HuH-7 (cell line): ENCODE results near the gene ATP6AP1.
"Not testable (repeated sequence)": the region's sequence is repeated elsewhere in the genome, so short reads cannot be mapped to it uniquely, and the experiment has no call there.

Source experiments
- DNase-seq: peaks from one replicate; pipeline ENCODE4 v3.0.0; 2011; ENCODE audit warnings: low spot score

Gene ATP6AP1

GRCh38 chrX:154399527-154400368 is 28.7 kb upstream of the ATP6AP1 start:
- no peak for DNase-seq

- DNase-seq = not testable (repeated sequence)
These were observed 28.1 kb upstream of the ATP6AP1 start for GRCh38 chrX:154400369-154400817.

- DNase-seq = peak; percentile 23
These were observed 27.3 kb upstream of the ATP6AP1 start for GRCh38 chrX:154401045-154401799.

GRCh38 chrX:154401918-154402621 is 26.4 kb upstream of the ATP6AP1 start:
- no peak for DNase-seq

- no peak for DNase-seq
These were observed 25.8 kb upstream of the ATP6AP1 start for GRCh38 chrX:154402622-154403127.

- no peak for DNase-seq
These were observed 25.3 kb upstream of the ATP6AP1 start for GRCh38 chrX:154403192-154403591.

GRCh38 chrX:154403858-154404257 is 24.6 kb upstream of the ATP6AP1 start:
- no peak for DNase-seq

- no peak for DNase-seq
These were observed 23.8 kb upstream of the ATP6AP1 start for GRCh38 chrX:154404625-154405192.

GRCh38 chrX:154408659-154409221 is 19.7 kb upstream of the ATP6AP1 start:
- DNase-seq = no peak

GRCh38 chrX:154409222-154409871 is 19.1 kb upstream of the ATP6AP1 start, which contains the start of gene DNASE1L1:
Gene DNASE1L1 (minus strand): TSS chrX:154409254. CDS start chrX:154405568, 3,686 bp downstream.
- no peak for DNase-seq

GRCh38 chrX:154411981-154412340 is 16.5 kb upstream of the ATP6AP1 start:
- DNase-seq = peak; percentile 71

GRCh38 chrX:154412468-154412867 is 16.0 kb upstream of the ATP6AP1 start:
- DNase-seq = no peak

GRCh38 chrX:154413142-154413541 is 15.3 kb upstream of the ATP6AP1 start:
- no peak for DNase-seq

- DNase-seq = no peak
These were observed 11.3 kb upstream of the ATP6AP1 start for GRCh38 chrX:154417157-154417556.

GRCh38 chrX:154419189-154419588 is 9.3 kb upstream of the ATP6AP1 start:
- no peak for DNase-seq

- DNase-seq = no peak
These were observed 8.6 kb upstream of the ATP6AP1 start for GRCh38 chrX:154419688-154420401.

- no peak for DNase-seq
These were observed 8.1 kb upstream of the ATP6AP1 start for GRCh38 chrX:154420402-154420756.

GRCh38 chrX:154426916-154427770 is 1.3 kb upstream of the ATP6AP1 start:
- no peak for DNase-seq

- no peak for DNase-seq
These were observed 1.2 kb downstream of the ATP6AP1 start for GRCh38 chrX:154429711-154430110.

GRCh38 chrX:154430479-154430878 is 2.0 kb downstream of the ATP6AP1 start:
- DNase-seq = no peak
